Fibroblast of lung (primary cell): ENCODE results near the gene TBX15. TPM values are rescaled to one million over a fixed set of nuclear protein-coding genes. Genes with fewer than 3 reads are reported as not detected.

Experiments
- DNase-seq, 2 donors: peaks; one replicate each; pipeline versions ENCODE4 v3.0.0 to v3.0.0-alpha.2; 2010; ENCODE audit warnings: low read depth in 2 of 2
- H2AFZ ChIP-seq: 2 replicates; pipeline ENCODE4 v1.5.1; 2012; ENCODE audit warnings: low read length, control low read depth, inconsistent platforms
- H3K27ac ChIP-seq: 2 replicates; pipeline ENCODE4 v1.5.1; 2011; ENCODE audit warnings: low read length, control low read depth; ENCODE audit not compliant: insufficient read depth
- H3K27me3 ChIP-seq: 2 replicates; pipeline ENCODE4 v1.5.1; 2011; ENCODE audit warnings: mild to moderate bottlenecking, low read length; ENCODE audit not compliant: control insufficient read depth, insufficient read depth
- H3K36me3 ChIP-seq: 2 replicates; pipeline ENCODE4 v1.5.1; 2011; ENCODE audit warnings: low read length; ENCODE audit not compliant: control insufficient read depth, insufficient read depth
- H3K4me1 ChIP-seq: 2 replicates; pipeline ENCODE4 v1.5.1; 2011; ENCODE audit warnings: low read length; ENCODE audit not compliant: control insufficient read depth, insufficient read depth; ENCODE audit errors: extremely low read depth
- H3K4me2 ChIP-seq: 2 replicates; pipeline ENCODE4 v1.5.1; 2011; ENCODE audit warnings: low read length, control low read depth; ENCODE audit not compliant: insufficient read depth; ENCODE audit errors: extremely low read depth
- H3K4me3 ChIP-seq, 4 experiments: fragments of 200-600 bp in 1 of 4; sonication (generic) in 1 of 4; replicated peaks in 1 of 4; 2 replicates each; pipeline ENCODE4 v1.5.1; 2011 to 2016; ENCODE audit warnings: low read length in 4 of 4, low read depth in 3 of 4, mild to moderate bottlenecking in 3 of 4, control low read depth in 2 of 4, inconsistent platforms in 1 of 4, mixed read lengths in 1 of 4; ENCODE audit not compliant: insufficient read depth in 1 of 4; ENCODE audit errors: control extremely low read depth in 1 of 4
- H3K79me2 ChIP-seq: 2 replicates; pipeline ENCODE4 v1.5.1; 2012; ENCODE audit warnings: mild to moderate bottlenecking, low read length, inconsistent platforms; ENCODE audit not compliant: control insufficient read depth, insufficient read depth
- H3K9ac ChIP-seq: 2 replicates; pipeline ENCODE4 v1.5.1; 2011; ENCODE audit warnings: mild to moderate bottlenecking, low read length, control low read depth; ENCODE audit not compliant: insufficient read depth
- H3K9me3 ChIP-seq: 2 replicates; pipeline ENCODE4 v1.5.1; 2012; ENCODE audit warnings: low read depth, low read length; ENCODE audit not compliant: control insufficient read depth, insufficient read depth
- H4K20me1 ChIP-seq: 2 replicates; pipeline ENCODE4 v1.5.1; 2011; ENCODE audit warnings: low read length; ENCODE audit not compliant: control insufficient read depth, insufficient read depth; ENCODE audit errors: extremely low read depth
- EZH2 ChIP-seq: IDR thresholded peaks from 2 replicates; pipeline ENCODE4 v1.5.1; 2012; ENCODE audit warnings: low read length, control low read depth, mild to moderate bottlenecking; ENCODE audit errors: missing control alignments
- polyA plus RNA-seq, 2 donors: library from polyadenylated mRNA; depleted of rRNA in 1 of 2; stranded (reverse) in 1 of 2; unstranded in 1 of 2; fragments of >200 nt; gene quantifications; 2 replicates each; pipeline ENCODE4 v1.2.1, GENCODE V29; 2011 to 2012; ENCODE audit warnings: missing spikeins in 1 of 2
- total RNA-seq: library from RNA; depleted of rRNA; stranded (reverse); fragments of >200 nt; gene quantifications from 2 replicates; pipeline ENCODE4 v1.2.1, GENCODE V29; 2014
- TF ChIP-seq, protein P1 (sequence below), 2 donors: IDR thresholded peaks in 1 of 2; conservative IDR thresholded peaks in 1 of 2; 1 replicate in 1 of 2; 2 replicates in 1 of 2; pipeline ENCODE4 v1.5.1; 2011 to 2012; ENCODE audit warnings: low read length in 2 of 2, control low read depth in 1 of 2, inconsistent platforms in 1 of 2, low read depth in 1 of 2, mild to moderate bottlenecking in 1 of 2

TBX15 gene
- total and polyA plus RNA-seq, 2 donors (not counting 1 experiment from before 2014, with no cell fraction given), result 0.50 to 0.99 TPM

DNA sequence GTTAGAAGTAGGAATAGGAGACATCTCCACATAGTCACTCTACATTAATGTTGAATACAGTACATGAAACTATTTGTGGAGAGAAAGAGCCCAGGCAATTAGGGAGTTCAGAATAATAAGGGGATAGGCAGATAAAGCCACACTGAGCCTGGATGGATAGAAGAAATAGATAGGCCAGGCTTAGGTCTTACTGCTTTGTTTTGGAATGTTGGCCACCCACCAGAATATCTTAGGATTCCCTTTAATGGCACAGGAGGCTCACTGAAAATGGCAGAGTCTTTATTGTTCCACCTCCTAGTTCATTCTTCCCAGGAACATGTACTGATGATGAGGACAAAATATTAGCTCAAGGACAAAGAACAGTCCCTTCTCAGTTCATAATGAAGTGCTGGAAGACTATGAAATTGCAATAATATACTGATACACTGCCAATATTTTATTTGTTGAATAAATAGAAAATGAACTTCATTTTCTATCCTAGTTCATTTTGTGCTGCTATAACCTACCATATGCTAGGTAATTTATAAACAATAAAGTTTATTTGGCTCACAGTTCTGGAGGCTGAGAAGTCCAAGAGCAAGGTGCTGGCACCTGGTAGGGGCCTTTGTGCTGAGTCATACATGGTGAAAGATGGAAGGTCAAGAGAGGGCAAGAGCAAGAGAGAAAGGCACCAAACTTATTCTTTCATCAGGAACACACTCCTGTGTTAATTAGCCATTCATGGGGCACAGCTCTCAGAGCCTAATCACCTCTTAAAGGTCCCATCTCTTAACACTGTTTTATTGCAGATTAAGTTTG is 87.3 kb downstream of the TBX15 start:
- H3K9ac ChIP-seq, result no peak overlapping the region
- DNase-seq, result no peak

GRCh38 chr1:118899340-118899739 is 88.8 kb downstream of the TBX15 start:
- no peak overlapping the region for H3K4me2 ChIP-seq
- H3K27ac ChIP-seq, result no peak overlapping the region
- H4K20me1 ChIP-seq, result no peaks in the 10 kb centered on the region
- H3K27me3 ChIP-seq, result no peaks in the 10 kb centered on the region
- H3K36me3 ChIP-seq, result no peaks in the 10 kb centered on the region
- H3K9ac ChIP-seq, result no peak overlapping the region
- no peaks in the 10 kb centered on the region for H3K9me3 ChIP-seq
- H3K79me2 ChIP-seq, result no peaks in the 10 kb centered on the region
- H3K4me1 ChIP-seq, result no peaks in the 10 kb centered on the region
- no peak for DNase-seq
- no peak overlapping the region for H2AFZ ChIP-seq
- no peak for TF ChIP-seq EZH2
- TF ChIP-seq, protein P1, sequence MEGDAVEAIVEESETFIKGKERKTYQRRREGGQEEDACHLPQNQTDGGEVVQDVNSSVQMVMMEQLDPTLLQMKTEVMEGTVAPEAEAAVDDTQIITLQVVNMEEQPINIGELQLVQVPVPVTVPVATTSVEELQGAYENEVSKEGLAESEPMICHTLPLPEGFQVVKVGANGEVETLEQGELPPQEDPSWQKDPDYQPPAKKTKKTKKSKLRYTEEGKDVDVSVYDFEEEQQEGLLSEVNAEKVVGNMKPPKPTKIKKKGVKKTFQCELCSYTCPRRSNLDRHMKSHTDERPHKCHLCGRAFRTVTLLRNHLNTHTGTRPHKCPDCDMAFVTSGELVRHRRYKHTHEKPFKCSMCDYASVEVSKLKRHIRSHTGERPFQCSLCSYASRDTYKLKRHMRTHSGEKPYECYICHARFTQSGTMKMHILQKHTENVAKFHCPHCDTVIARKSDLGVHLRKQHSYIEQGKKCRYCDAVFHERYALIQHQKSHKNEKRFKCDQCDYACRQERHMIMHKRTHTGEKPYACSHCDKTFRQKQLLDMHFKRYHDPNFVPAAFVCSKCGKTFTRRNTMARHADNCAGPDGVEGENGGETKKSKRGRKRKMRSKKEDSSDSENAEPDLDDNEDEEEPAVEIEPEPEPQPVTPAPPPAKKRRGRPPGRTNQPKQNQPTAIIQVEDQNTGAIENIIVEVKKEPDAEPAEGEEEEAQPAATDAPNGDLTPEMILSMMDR (conservative IDR thresholded peaks at IDR 0.05 in 1 of 2, IDR thresholded peaks at IDR 0.05 in 1 of 2; ENCODE audit: low read depth in 1 of 2, low read length in 2 of 2), result no peak
- H3K4me3 ChIP-seq, result no peak overlapping the region

More for the DNA sequence above, 87.3 kb downstream of the TBX15 start:
- Histone ChIP-seq H3K4me3 (no peak overlapping the region), H3K27ac (no peak overlapping the region), H3K79me2 (no peaks in the 10 kb centered on the region), H4K20me1 (no peaks in the 10 kb centered on the region), H3K36me3 (no peaks in the 10 kb centered on the region), H3K4me2 (no peak overlapping the region), H3K4me1 (no peaks in the 10 kb centered on the region), H3K9me3 (no peaks in the 10 kb centered on the region), H2AFZ (no peak overlapping the region), H3K27me3 (no peaks in the 10 kb centered on the region)
- TF ChIP-seq, protein P1 (conservative IDR thresholded peaks at IDR 0.05 in 1 of 2, IDR thresholded peaks at IDR 0.05 in 1 of 2; ENCODE audit: low read depth in 1 of 2, low read length in 2 of 2), result no peak
- TF ChIP-seq EZH2, result no peak

GRCh38 chr1:118898712-118899111 is 89.4 kb downstream of the TBX15 start:
- Histone ChIP-seq H3K27me3 (no peaks in the 10 kb centered on the region), H3K27ac (no peak overlapping the region), H3K9ac (no peak overlapping the region), H4K20me1 (no peaks in the 10 kb centered on the region), H3K4me1 (no peaks in the 10 kb centered on the region), H3K4me3 (no peak overlapping the region), H3K79me2 (no peaks in the 10 kb centered on the region), H3K4me2 (no peak overlapping the region), H2AFZ (no peak overlapping the region), H3K9me3 (no peaks in the 10 kb centered on the region), H3K36me3 (no peaks in the 10 kb centered on the region)
- TF ChIP-seq EZH2, result no peak
- TF ChIP-seq, protein P1 (conservative IDR thresholded peaks at IDR 0.05 in 1 of 2, IDR thresholded peaks at IDR 0.05 in 1 of 2; ENCODE audit: low read depth in 1 of 2, low read length in 2 of 2), result no peak
- no peak for DNase-seq
